ENCODE data around the gene COL8A1. TPM values are rescaled to one million over a fixed set of nuclear protein-coding genes. Genes with fewer than 3 reads are reported as not detected.

COL8A1 gene
- total and polyA plus RNA-seq, 9 of the 15 experiments (the other 6 are each of a cell fraction or from before 2014, with no cell fraction given): 0.07 TPM; not detected in 8

GRCh38 chr3:99839613-99840012 is 201.2 kb downstream of the COL8A1 start:
- in situ Hi-C loops (cut with MboI) (loop anchor here (25.0 kb wide), 2 partner anchors 223 to 773 kb away; partner anchors contain the start of gene ADGRG7), intact Hi-C loops (cut with micrococcal nuclease) (loop anchor here (5.0 to 10.0 kb wide), 2 partner anchors 83 to 165 kb away; no protein-coding TSS in a partner anchor)
- H3K36me3 ChIP-seq (ENCODE audit: control insufficient read depth, insufficient read depth, low read length): no peaks in the 10 kb centered on the region
- ChIA-PET POLR2A (no interaction called here), CTCF (ENCODE audit: low intra/inter-chr PET ratio) (no interaction called here)
- DNase-seq (ENCODE audit: extremely low read depth in 1 of 4, low spot score in 3 of 4) (no peak), ATAC-seq (no peak), FAIRE-seq (no peak)
- H3K4me2 ChIP-seq (ENCODE audit: insufficient read depth, low read length): no peak overlapping the region
- no peaks in the 10 kb centered on the region; a peak in 1 of 5 replicates for H3K4me1 ChIP-seq (replicated peaks in 1 of 2; ENCODE audit: control insufficient read depth in 2 of 2, insufficient read depth in 2 of 2, low read length in 2 of 2)
- no peak overlapping the region for H2AFZ ChIP-seq (ENCODE audit: low read depth, low read length)
- WGBS (ENCODE audit: insufficient coverage, low coverage, missing lambda C conversion rate): 46% methylated on average over 1 of the region's 1 CpG
- BruUV-seq (replicated peaks): no TSS peak
- H3K4me3 ChIP-seq: no peak overlapping the region
- no peaks in the 10 kb centered on the region for H3K9me3 ChIP-seq (replicated peaks; ENCODE audit: control insufficient read depth, insufficient read depth, low read depth, low read length)
- no peaks in the 10 kb centered on the region for H3K27me3 ChIP-seq (ENCODE audit: control insufficient read depth in 2 of 2, insufficient read depth in 2 of 2, low read length in 2 of 2)
- no peaks in the 10 kb centered on the region for H3K9me1 ChIP-seq (ENCODE audit: control insufficient read depth, insufficient read depth, low read length)
- H4K20me1 ChIP-seq (replicated peaks; ENCODE audit: control insufficient read depth, insufficient read depth, low read length): no peaks in the 10 kb centered on the region
- H3K9ac ChIP-seq (ENCODE audit: insufficient read depth in 1 of 2, low read depth in 2 of 2, low read length in 2 of 2): no peak overlapping the region
- TF ChIP-seq ATF7 (IDR thresholded peaks at IDR 0.05) (no peak), NRF1 (conservative IDR thresholded peaks at IDR 0.05 in 1 of 2, IDR thresholded peaks at IDR 0.05 in 1 of 2) (no peak), CREB1 (IDR thresholded peaks at IDR 0.05) (no peak), CREB1 (CRISPR knock-in tag; IDR thresholded peaks at IDR 0.05) (no peak), HSF4 (CRISPR knock-in tag; IDR thresholded peaks at IDR 0.05; ENCODE audit: borderline replicate concordance) (no peak), MTA2 (IDR thresholded peaks at IDR 0.05; ENCODE audit: low read depth) (no peak), DLX4 (CRISPR knock-in tag; IDR thresholded peaks at IDR 0.05) (no peak), ZNF3 (CRISPR knock-in tag; IDR thresholded peaks at IDR 0.05) (no peak), PURB (CRISPR knock-in tag; IDR thresholded peaks at IDR 0.05; ENCODE audit: low read depth) (no peak), MCM7 (IDR thresholded peaks at IDR 0.05) (no peak), XRCC5 (IDR thresholded peaks at IDR 0.05; ENCODE audit: low read depth, low read length) (no peak), ELF2 (CRISPR knock-in tag; IDR thresholded peaks at IDR 0.05) (no peak), POLR3G (IDR thresholded peaks at IDR 0.05; ENCODE audit: extremely low read depth, insufficient read length, insufficient replicate concordance) (no peak), KAT8 (IDR thresholded peaks at IDR 0.05; ENCODE audit: low read depth) (no peak)
- no peak overlapping the region for H3K27ac ChIP-seq (ENCODE audit: extremely low read depth, low read depth, low read length)
- peaks cover 59% of the 10 kb centered on the region for H3K79me2 ChIP-seq (ENCODE audit: control insufficient read depth, insufficient read depth, low read length)
